ENCODE measurements around the gene CDK5RAP1.

The CDK5RAP1 gene

DNA sequence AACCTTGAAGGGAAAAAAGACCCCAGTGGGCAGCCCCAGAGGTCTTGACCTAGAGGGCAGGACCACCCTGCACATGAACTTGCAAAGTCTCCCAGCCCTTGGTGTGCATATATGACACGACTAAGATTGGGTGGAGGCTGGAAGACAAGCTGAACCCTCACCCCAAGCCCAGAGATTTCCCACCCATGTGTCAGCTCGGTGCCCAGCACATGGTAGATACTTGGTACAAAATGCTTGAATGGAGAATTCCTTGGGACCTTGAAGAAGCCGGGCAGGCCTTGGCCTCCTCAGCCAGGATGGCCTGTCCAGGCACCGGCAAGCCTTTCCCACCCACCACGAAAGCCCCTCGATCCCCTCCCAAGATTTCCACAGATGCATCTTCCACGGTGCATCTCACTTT, 67.7 kb downstream of the CDK5RAP1 start:
- no peak for DNase-seq (ENCODE audit: low spot score)

GRCh38 chr20:33332905-33333456, 68.3 kb downstream of the CDK5RAP1 start:
- DNase-seq (ENCODE audit: low spot score): no peak

- no peak for DNase-seq (ENCODE audit: low spot score)
These were observed 72.9 kb downstream of the CDK5RAP1 start for GRCh38 chr20:33328157-33329137.

DNA sequence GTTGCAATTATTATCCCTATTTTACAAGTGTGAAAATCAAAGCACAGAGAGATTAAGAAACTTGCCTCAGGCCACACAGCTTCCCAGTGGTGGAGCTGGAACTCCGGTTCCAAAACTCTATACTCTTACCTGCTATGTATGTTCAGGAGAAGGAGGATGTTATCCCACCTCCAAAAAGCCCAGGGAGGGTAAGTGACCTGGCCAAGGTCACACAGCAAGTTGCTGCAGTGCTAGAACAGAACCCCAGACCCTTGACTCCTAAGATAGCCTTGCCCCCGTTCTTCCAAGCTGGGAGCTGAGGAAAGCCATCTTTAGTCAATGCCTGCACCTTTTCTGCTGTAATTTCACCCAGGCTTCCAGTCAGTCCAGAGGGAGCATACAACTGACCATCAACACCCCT, 76.0 kb downstream of the CDK5RAP1 start:
- no peak for DNase-seq (ENCODE audit: low spot score)

GRCh38 chr20:33323236-33323635, 78.1 kb downstream of the CDK5RAP1 start:
- DNase-seq (ENCODE audit: low spot score): no peak

- DNase-seq (ENCODE audit: low spot score): no peak
These were observed 78.9 kb downstream of the CDK5RAP1 start for GRCh38 chr20:33322456-33322855.

GRCh38 chr20:33320006-33320405, 81.3 kb downstream of the CDK5RAP1 start:
- no peak for DNase-seq (ENCODE audit: low spot score)

- no peak for DNase-seq (ENCODE audit: low spot score)
These were observed 83.3 kb downstream of the CDK5RAP1 start for GRCh38 chr20:33318096-33318429.

GRCh38 chr20:33317424-33318095, 83.8 kb downstream of the CDK5RAP1 start:
- no peak for DNase-seq (ENCODE audit: low spot score)

GRCh38 chr20:33316958-33317357, 84.4 kb downstream of the CDK5RAP1 start:
- no peak for DNase-seq (ENCODE audit: low spot score)

- no peak for DNase-seq (ENCODE audit: low spot score)
These were observed 85.0 kb downstream of the CDK5RAP1 start for GRCh38 chr20:33316343-33316742.

DNA sequence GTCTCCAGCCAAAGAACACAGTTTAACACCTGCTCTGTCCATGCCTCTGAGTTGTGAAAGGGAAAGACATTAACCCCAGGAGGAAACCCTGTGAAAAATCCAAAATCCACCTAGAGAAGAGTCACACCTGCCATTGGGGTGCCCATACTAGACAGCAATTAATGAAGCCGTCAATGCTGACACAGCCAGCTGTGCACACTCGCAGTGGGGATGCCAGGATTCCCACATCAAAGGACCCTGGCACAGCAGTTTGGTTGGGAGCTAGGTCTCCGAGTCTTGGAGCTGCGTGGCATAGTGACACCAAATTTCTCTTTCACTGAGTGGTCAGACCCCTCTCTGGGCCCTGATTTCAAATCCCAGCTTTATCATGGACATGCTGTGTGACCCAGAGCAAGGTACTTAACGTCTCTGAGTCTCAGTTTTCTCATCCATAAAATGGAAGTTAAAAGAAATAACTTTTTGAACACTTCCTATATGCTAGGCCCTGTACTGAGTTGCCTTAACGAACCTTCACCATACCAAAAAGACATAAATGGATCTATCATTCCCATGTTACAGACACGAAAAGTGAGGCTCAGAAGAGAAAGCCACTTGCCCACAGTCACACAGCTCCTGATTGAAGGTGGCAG, 87.5 kb downstream of the CDK5RAP1 start:
- DNase-seq (ENCODE audit: low spot score): no peak

- no peak for DNase-seq (ENCODE audit: low spot score)
These were observed 88.7 kb downstream of the CDK5RAP1 start for GRCh38 chr20:33312583-33312982.

DNA sequence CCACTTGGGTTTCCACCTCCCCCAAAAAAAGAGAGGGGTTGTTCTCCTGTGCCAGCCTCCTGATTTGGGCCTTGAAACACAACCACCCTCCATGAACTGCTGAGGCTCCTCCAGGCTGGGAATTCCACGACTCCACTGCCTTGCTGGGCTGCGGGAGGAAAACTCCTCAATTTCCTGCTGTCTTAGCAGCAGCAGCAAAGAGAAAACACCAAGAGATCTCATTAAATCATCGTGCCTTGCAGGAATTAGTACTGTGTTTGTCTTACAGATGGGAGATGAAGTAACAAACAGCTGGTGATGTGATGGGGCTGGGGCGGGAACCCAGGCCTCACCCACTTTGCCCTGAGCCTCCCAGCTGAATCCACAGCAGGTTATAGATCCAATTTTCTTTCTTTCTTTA, 89.3 kb downstream of the CDK5RAP1 start:
- DNase-seq (ENCODE audit: low spot score): no peak

DNA sequence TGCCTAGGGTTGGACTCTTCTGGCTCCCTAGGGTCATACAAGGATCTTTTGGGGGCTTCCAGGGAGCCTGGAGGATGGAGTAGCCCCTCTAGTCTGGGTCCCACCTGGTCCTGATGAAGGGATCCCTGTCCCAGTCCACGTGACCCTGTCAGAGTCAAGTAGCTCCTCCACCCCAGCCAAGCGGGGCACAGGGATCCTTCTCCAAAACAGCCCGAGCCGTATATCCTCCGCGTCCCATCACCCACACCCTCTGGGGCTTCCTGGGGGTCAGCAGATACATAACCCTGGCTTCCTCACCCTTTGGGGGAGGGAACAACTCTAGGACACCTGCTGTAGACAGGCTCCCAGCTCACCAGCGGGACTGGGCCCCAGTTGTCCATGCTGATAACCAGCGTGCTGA, 90.3 kb downstream of the CDK5RAP1 start:
- no peak for DNase-seq (ENCODE audit: low spot score)

- peak; percentile 91 for DNase-seq (ENCODE audit: low spot score)
These were observed 90.9 kb downstream of the CDK5RAP1 start for GRCh38 chr20:33310327-33310899.

- no peak for DNase-seq (ENCODE audit: low spot score)
These were observed 91.7 kb downstream of the CDK5RAP1 start for GRCh38 chr20:33309631-33310030.

All from COLO829 (cell line).